H1 (cell line): ENCODE data around the gene POMP. TPM values are rescaled to one million over a fixed set of nuclear protein-coding genes. Genes with fewer than 3 reads are reported as not detected.

Experiments
- CTCF ChIA-PET: fragments of 300-600 bp; sonication (Branson Sonifier 250); formaldehyde crosslinking; loops from one replicate; lab custom pipeline; 2021; ENCODE audit not compliant: partially characterized antibody; lab: Charles Lee
- POLR2A ChIA-PET: fragments of 300-600 bp; sonication (Branson Sonifier 250); formaldehyde crosslinking; loops from one replicate; lab custom pipeline; 2021; ENCODE audit warnings: inconsistent platforms; ENCODE audit not compliant: partially characterized antibody; lab: Charles Lee
- DNase-seq, 2 experiments: peaks; one replicate each; pipeline versions ENCODE4 v3.0.0 to v3.0.0-alpha.2; 2010 to 2022; ENCODE audit warnings: low spot score in 2 of 2, low read depth in 1 of 2, mixed read lengths in 1 of 2
- FAIRE-seq: peaks from 2 replicates; lab custom pipeline; 2011; peaks lifted over from hg19 to GRCh38; lab: Jason Lieb, UNC
- H2AFZ ChIP-seq: 2 replicates; pipeline ENCODE4 v1.8.1; 2012; ENCODE audit warnings: low read length, inconsistent platforms
- H2AK5ac ChIP-seq: 2 replicates; pipeline ENCODE4 v1.6.1; 2013; ENCODE audit warnings: low read depth, low read length
- H2BK120ac ChIP-seq: replicated peaks from 2 replicates; pipeline ENCODE3; 2013; ENCODE audit warnings: low read depth, low read length, inconsistent platforms
- H2BK12ac ChIP-seq: 2 replicates; pipeline ENCODE4 v1.6.1; 2013; ENCODE audit warnings: low read depth, low read length
- H2BK15ac ChIP-seq: 2 replicates; pipeline ENCODE4 v1.6.1; 2013; ENCODE audit warnings: low read length
- H2BK20ac ChIP-seq: 2 replicates; pipeline ENCODE4 v1.6.1; 2013; ENCODE audit warnings: low read length
- H2BK5ac ChIP-seq: 2 replicates; pipeline ENCODE4 v1.6.1; 2013; ENCODE audit warnings: low read depth, low read length
- H3K14ac ChIP-seq: 2 replicates; pipeline ENCODE4 v1.6.1; 2013; ENCODE audit warnings: inconsistent platforms; ENCODE audit not compliant: insufficient read length
- H3K18ac ChIP-seq: 2 replicates; pipeline ENCODE4 v1.6.1; 2013; ENCODE audit warnings: low read length; ENCODE audit errors: extremely low read depth
- H3K23ac ChIP-seq: 2 replicates; pipeline ENCODE4 v1.6.1; 2013; ENCODE audit warnings: inconsistent platforms; ENCODE audit not compliant: insufficient read length
- H3K23me2 ChIP-seq: 2 replicates; pipeline ENCODE4 v1.6.1; 2013; ENCODE audit warnings: low read depth, low read length
- H3K27ac ChIP-seq: 2 replicates; pipeline ENCODE4 v1.6.1; 2011; ENCODE audit warnings: low read depth, low read length, inconsistent platforms
- H3K27me3 ChIP-seq, 4 experiments: replicated peaks in 1 of 4; 1 replicate in 1 of 4; 2 replicates in 3 of 4; pipeline versions ENCODE4 v1.6.1 to v1.8.1; 2011 to 2013; ENCODE audit warnings: low read length in 3 of 4, mild to moderate bottlenecking in 3 of 4, inconsistent platforms in 2 of 4, mixed read lengths in 2 of 4, moderate library complexity in 1 of 4; ENCODE audit not compliant: control insufficient read depth in 3 of 4, insufficient read depth in 3 of 4; ENCODE audit errors: extremely low read depth in 1 of 4
- H3K36me3 ChIP-seq, 4 experiments: 2 replicates each; pipeline versions ENCODE4 v1.6.1 to v1.8.1; 2011 to 2013; ENCODE audit warnings: mild to moderate bottlenecking in 4 of 4, low read length in 3 of 4, moderate library complexity in 2 of 4, control low read depth in 1 of 4, inconsistent platforms in 1 of 4; ENCODE audit not compliant: insufficient read depth in 4 of 4, control insufficient read depth in 2 of 4
- H3K4ac ChIP-seq: replicated peaks from 2 replicates; pipeline ENCODE3; 2013; ENCODE audit warnings: low read length, low read depth, mixed read lengths, inconsistent platforms; ENCODE audit not compliant: insufficient read length
- H3K4me1 ChIP-seq, 4 experiments: replicated peaks in 1 of 4; 1 replicate in 1 of 4; 2 replicates in 3 of 4; pipeline versions ENCODE4 v1.6.1 to v1.8.1; 2011 to 2013; ENCODE audit warnings: low read length in 3 of 4, inconsistent platforms in 2 of 4, mixed read lengths in 1 of 4; ENCODE audit not compliant: insufficient read depth in 4 of 4, control insufficient read depth in 3 of 4
- H3K4me2 ChIP-seq, 2 experiments: 2 replicates each; pipeline versions ENCODE4 v1.6.1 to v1.8.1; 2011 to 2013; ENCODE audit warnings: low read depth in 2 of 2, low read length in 2 of 2, control low read depth in 1 of 2, inconsistent platforms in 1 of 2, mild to moderate bottlenecking in 1 of 2; ENCODE audit not compliant: insufficient read depth in 1 of 2
- H3K4me3 ChIP-seq, 4 experiments: fragments of 200-600, 300-600 bp in 1 of 4; sonication (generic), shearing (Covaris generic), sonication (Bioruptor Twin) in 1 of 4; 2 replicates each; pipeline versions ENCODE4 v1.5.1 to v1.8.1; 2011 to 2016; ENCODE audit warnings: low read length in 4 of 4, low read depth in 3 of 4, control low read depth in 2 of 4, inconsistent platforms in 2 of 4, mild to moderate bottlenecking in 2 of 4, mixed read lengths in 1 of 4, moderate library complexity in 1 of 4; ENCODE audit not compliant: insufficient read depth in 2 of 4; ENCODE audit errors: extremely low read depth in 1 of 4
- H3K56ac ChIP-seq: replicated peaks from 2 replicates; pipeline ENCODE3; 2013; ENCODE audit warnings: low read depth, mild to moderate bottlenecking, mixed read lengths, low read length, inconsistent platforms; ENCODE audit not compliant: insufficient read length
- H3K79me1 ChIP-seq: 2 replicates; pipeline ENCODE4 v1.6.1; 2013; ENCODE audit warnings: low read depth, low read length, control low read depth
- H3K79me2 ChIP-seq, 2 experiments: 2 replicates each; pipeline versions ENCODE4 v1.6.1 to v1.8.1; 2012 to 2013; ENCODE audit warnings: low read length in 2 of 2, mild to moderate bottlenecking in 2 of 2, inconsistent platforms in 1 of 2; ENCODE audit not compliant: insufficient read depth in 2 of 2, control insufficient read depth in 1 of 2
- H3K9ac ChIP-seq, 4 experiments: replicated peaks in 1 of 4; 1 replicate in 1 of 4; 2 replicates in 3 of 4; pipeline versions ENCODE4 v1.6.1 to v1.8.1; 2011 to 2013; ENCODE audit warnings: low read depth in 3 of 4, low read length in 3 of 4, control low read depth in 2 of 4, mild to moderate bottlenecking in 2 of 4, moderate library complexity in 2 of 4, inconsistent platforms in 1 of 4; ENCODE audit errors: extremely low read depth in 1 of 4
- H3K9me3 ChIP-seq, 2 experiments: 2 replicates each; pipeline versions ENCODE4 v1.6.1 to v1.8.1; 2012 to 2013; ENCODE audit warnings: mild to moderate bottlenecking in 2 of 2, moderate library complexity in 2 of 2, control low read depth in 1 of 2, inconsistent platforms in 1 of 2, low read depth in 1 of 2, low read length in 1 of 2, mixed read lengths in 1 of 2; ENCODE audit not compliant: insufficient read depth in 2 of 2
- H4K20me1 ChIP-seq, 2 experiments: replicated peaks in 1 of 2; 2 replicates each; pipeline versions ENCODE3 to v1.8.1; 2011 to 2013; ENCODE audit warnings: inconsistent platforms in 2 of 2, low read length in 2 of 2, mild to moderate bottlenecking in 1 of 2; ENCODE audit not compliant: insufficient read depth in 2 of 2, control insufficient read depth in 1 of 2
- H4K5ac ChIP-seq: 2 replicates; pipeline ENCODE4 v1.6.1; 2013; ENCODE audit warnings: low read length, low read depth, mixed read lengths, inconsistent platforms; ENCODE audit not compliant: insufficient read length
- H4K8ac ChIP-seq: 2 replicates; pipeline ENCODE4 v1.8.0; 2013; ENCODE audit warnings: mild to moderate bottlenecking, moderate library complexity, low read length, inconsistent platforms; ENCODE audit not compliant: insufficient read depth; ENCODE audit errors: extremely low read depth
- H4K91ac ChIP-seq: replicated peaks from 2 replicates; pipeline ENCODE3; 2013; ENCODE audit warnings: low read length, mixed read lengths, inconsistent platforms; ENCODE audit not compliant: insufficient read length
- CHD2 ChIP-seq: IDR thresholded peaks from 2 replicates; pipeline ENCODE4 v1.6.1; 2012; ENCODE audit warnings: low read length, improper control_type of control experiment
- CREB1 ChIP-seq: IDR thresholded peaks from 2 replicates; pipeline ENCODE4 v1.6.1; 2012; ENCODE audit warnings: inconsistent platforms
- HDAC6 ChIP-seq: IDR thresholded peaks from one replicate; pipeline ENCODE4 v1.7.1; 2012; ENCODE audit warnings: low read depth, mild to moderate bottlenecking, inconsistent platforms, low read length, moderate library complexity
- KDM4A ChIP-seq: IDR thresholded peaks from one replicate; pipeline ENCODE4 v1.7.1; 2012; ENCODE audit warnings: low read depth, mild to moderate bottlenecking, moderate library complexity, low read length, inconsistent platforms; ENCODE audit not compliant: severe bottlenecking
- RFX5 ChIP-seq: IDR thresholded peaks from 2 replicates; pipeline ENCODE4 v1.6.1; 2011; ENCODE audit warnings: low read depth, low read length, improper control_type of control experiment, borderline replicate concordance
- RNF2 ChIP-seq: fragments of 200-900, 300-1000 bp; sonication (generic); IDR thresholded peaks from 2 replicates; pipeline ENCODE4 v1.7.1; 2016; ENCODE audit warnings: borderline replicate concordance, low read depth, mild to moderate bottlenecking, antibody characterized with exemption, low read length; ENCODE audit not compliant: poor library complexity, severe bottlenecking; ENCODE audit errors: missing control alignments
- RXRA ChIP-seq: IDR thresholded peaks from 2 replicates; pipeline ENCODE4 v1.6.1; 2011; ENCODE audit warnings: low read depth, mild to moderate bottlenecking, low read length, moderate library complexity; ENCODE audit not compliant: insufficient read depth
- USF2 ChIP-seq: IDR thresholded peaks from 2 replicates; pipeline ENCODE4 v1.6.1; 2011; ENCODE audit warnings: low read length, improper control_type of control experiment
- polyA plus RNA-seq, 7 experiments: library from polyadenylated mRNA; depleted of rRNA in 3 of 7; stranded (reverse) in 5 of 7; unstranded in 2 of 7; fragments of >200 nt in 5 of 7; fragments of 200-250 nt in 2 of 7; gene quantifications; 1 replicate in 5 of 7; 2 replicates in 1 of 7; 4 replicates in 1 of 7; pipeline versions ENCODE4 v1.2.1 to v1.2.3, GENCODE V29; 2011 to 2013; ENCODE audit warnings: missing spikeins in 2 of 7, mixed read lengths in 2 of 7
- total RNA-seq: library from RNA; stranded (reverse); fragmentation: NEBNext Ultra II Directional; extraction: Animal tissue kit (Norgen Biotek cat#: 25700); gene quantifications from 2 replicates; pipeline ENCODE4 v1.2.1, GENCODE V29; 2021

The POMP gene
- total and polyA plus RNA-seq, 2 of the 8 experiments (the other 6 are each of a cell fraction or from before 2014, with no cell fraction given), result 38.4 to 115 TPM

- ChIA-PET CTCF (interaction anchor here (0.7 to 2.0 kb wide), 5 partner anchors 9 to 123 kb away, joined by 3 to 11 read pairs (median 3); no protein-coding TSS in a partner anchor), POLR2A (interaction anchor here (1.2 to 1.9 kb wide), 2 partner anchors 10 to 17 kb away, joined by 4 to 8 read pairs; no protein-coding TSS in a partner anchor)
- Histone ChIP-seq H3K9me3 (no peaks in the 10 kb centered on the region), H4K20me1 (peaks cover 2% of the 10 kb centered on the region in 2 experiments), H3K79me1 (no peaks in the 10 kb centered on the region), H2BK5ac (no peak overlapping the region), H4K5ac (no peak overlapping the region), H2BK12ac (no peak overlapping the region), H2BK120ac (no peak overlapping the region), H4K91ac (no peak overlapping the region), H3K4ac (no peak overlapping the region), H3K4me2 (no peak overlapping the region), H2AFZ (no peak overlapping the region), H3K23me2 (no peaks in the 10 kb centered on the region), H3K27me3 (no peaks in the 10 kb centered on the region), H3K18ac (no peak overlapping the region), H3K23ac (no peak overlapping the region), H3K4me1 (no peaks in the 10 kb centered on the region), H2BK15ac (no peak overlapping the region), H2AK5ac (no peak overlapping the region), H3K56ac (no peak overlapping the region), H2BK20ac (no peak overlapping the region), H3K79me2 (no peaks in the 10 kb centered on the region), H3K4me3 (no peak overlapping the region), H3K9ac (no peak overlapping the region), H3K36me3 (peaks cover 28 to 77% (median 64%) of the 10 kb centered on the region in 4 experiments), H3K27ac (no peak overlapping the region), H3K14ac (no peak overlapping the region), H4K8ac (no peak overlapping the region)
- FAIRE-seq (no peak), DNase-seq (no peak)
- no peak for TF ChIP-seq RXRA
- no peak for TF ChIP-seq RFX5
- no peak for TF ChIP-seq CHD2
- no peak for TF ChIP-seq RNF2
- no peak for TF ChIP-seq KDM4A
- no peak for TF ChIP-seq HDAC6
- no peak for TF ChIP-seq CREB1
- no peak for TF ChIP-seq USF2
These were observed 12.3 kb downstream of the POMP start for GRCh38 chr13:28671126-28671792.
